ENCODE results near the gene KLHL14.

The KLHL14 gene

GRCh38 chr18:32683044-32683443, 89.8 kb downstream of the KLHL14 start:
- no peak overlapping the region for H3K4me3 ChIP-seq (ENCODE audit: low read depth, low read length)
- CTCF ChIA-PET = no interaction called here
- TF ChIP-seq CTCF (IDR thresholded peaks at IDR 0.05; ENCODE audit: insufficient read depth, low read length, missing control alignments) = no peak
- POLR2A ChIA-PET = no interaction called here
- no peak for DNase-seq (ENCODE audit: low read depth, low spot score)

- no peak for TF ChIP-seq CTCF (IDR thresholded peaks at IDR 0.05; ENCODE audit: insufficient read depth, low read length, missing control alignments)
- DNase-seq (ENCODE audit: low read depth, low spot score) = no peak
- POLR2A ChIA-PET = no interaction called here
- CTCF ChIA-PET = no interaction called here
- H3K4me3 ChIP-seq (ENCODE audit: low read depth, low read length) = no peak overlapping the region
These were observed 95.2 kb downstream of the KLHL14 start for GRCh38 chr18:32677578-32677977.

- TF ChIP-seq CTCF (IDR thresholded peaks at IDR 0.05; ENCODE audit: insufficient read depth, low read length, missing control alignments) = no peak
- H3K4me3 ChIP-seq (ENCODE audit: low read depth, low read length) = no peak overlapping the region
- no peak for DNase-seq (ENCODE audit: low read depth, low spot score)
- ChIA-PET POLR2A (no interaction called here), CTCF (no interaction called here)
These were observed 98.3 kb downstream of the KLHL14 start for GRCh38 chr18:32674491-32674890.

- H3K4me3 ChIP-seq (ENCODE audit: low read depth, low read length) = no peak overlapping the region
- CTCF ChIA-PET = no interaction called here
- POLR2A ChIA-PET = no interaction called here
- TF ChIP-seq CTCF (IDR thresholded peaks at IDR 0.05; ENCODE audit: insufficient read depth, low read length, missing control alignments) = no peak
- no peak for DNase-seq (ENCODE audit: low read depth, low spot score)
These were observed 100.4 kb downstream of the KLHL14 start for GRCh38 chr18:32672398-32672797.

- TF ChIP-seq CTCF (IDR thresholded peaks at IDR 0.05; ENCODE audit: insufficient read depth, low read length, missing control alignments) = no peak
- H3K4me3 ChIP-seq (ENCODE audit: low read depth, low read length) = no peak overlapping the region
- ChIA-PET CTCF (no interaction called here), POLR2A (no interaction called here)
- DNase-seq (ENCODE audit: low read depth, low spot score) = no peak
These were observed 102.1 kb downstream of the KLHL14 start for GRCh38 chr18:32670727-32671126.

GRCh38 chr18:32669549-32670165, 103.2 kb downstream of the KLHL14 start:
- ChIA-PET CTCF (no interaction called here), POLR2A (no interaction called here)
- no peak for DNase-seq (ENCODE audit: low read depth, low spot score)
- H3K4me3 ChIP-seq (ENCODE audit: low read depth, low read length) = no peak overlapping the region
- no peak for TF ChIP-seq CTCF (IDR thresholded peaks at IDR 0.05; ENCODE audit: insufficient read depth, low read length, missing control alignments)
